HCT116 (cell line): ENCODE measurements around the gene POLDIP2.

Experiments used
- CTCF ChIP-seq, 3 experiments: fragments of 200-600 bp in 1 of 3; sonication (generic) in 1 of 3; IDR thresholded peaks in 2 of 3; conservative IDR thresholded peaks in 1 of 3; 2 replicates each; pipeline ENCODE4 v1.5.1; 2012 to 2017; ENCODE audit warnings: low read depth in 2 of 3, low read length in 2 of 3, antibody characterized with exemption in 1 of 3, borderline replicate concordance in 1 of 3, control low read depth in 1 of 3, mild to moderate bottlenecking in 1 of 3, mixed read lengths in 1 of 3, mixed run types in 1 of 3, moderate library complexity in 1 of 3; ENCODE audit not compliant: insufficient read depth in 1 of 3
- FOSL1 ChIP-seq: IDR thresholded peaks from 2 replicates; pipeline ENCODE4 v1.6.1; 2012; ENCODE audit warnings: low read depth
- YY1 ChIP-seq: IDR thresholded peaks from 2 replicates; pipeline ENCODE4 v1.6.1; 2011; ENCODE audit warnings: low read length, low read depth, moderate library complexity, mild to moderate bottlenecking; ENCODE audit not compliant: insufficient replicate concordance; ENCODE audit errors: extremely low read depth

GRCh38 chr17:28366605-28367004 is 9.3 kb upstream of the POLDIP2 start:
- peak in 2 of 3 experiments; percentile 14 to 29; a peak in 2 of 6 replicates for TF ChIP-seq CTCF (IDR thresholded peaks at IDR 0.05 in 2 of 3, conservative IDR thresholded peaks at IDR 0.05 in 1 of 3; ENCODE audit: borderline replicate concordance in 1 of 3, insufficient read depth in 1 of 3, low read depth in 2 of 3, low read length in 2 of 3)
- TF ChIP-seq FOSL1: no peak
- TF ChIP-seq YY1: no peak
